ENCODE results near the gene PRELP. TPM values are rescaled to one million over a fixed set of nuclear protein-coding genes. Genes with fewer than 3 reads are reported as not detected.
A peak's percentile ranks its signal among the peaks of the same experiment; 100 is the strongest.

PRELP gene
- total and polyA plus RNA-seq, 7 donors: 0.92 to 133 (median 45.7) TPM

GRCh38 chr1:203536575-203536974 is 61.0 kb downstream of the PRELP start:
- TF ChIP-seq POLR2AphosphoS5 (IDR thresholded peaks at IDR 0.05): no peak
- no peak for TF ChIP-seq POLR2A (IDR thresholded peaks at IDR 0.05)
- TF ChIP-seq CTCF (IDR thresholded peaks at IDR 0.05): no peak
- no peak for TF ChIP-seq EP300 (IDR thresholded peaks at IDR 0.05)
- Histone ChIP-seq H3K4me1 (peaks cover 0 to 70% (median 52%) of the 10 kb centered on the region in 4 donors), H3K36me3 (no peaks in the 10 kb centered on the region), H3K27me3 (no peaks in the 10 kb centered on the region), H3K4me3 (no peak overlapping the region), H3K9me3 (no peaks in the 10 kb centered on the region), H3K27ac (peak overlapping the region in 3 of 4 donors; percentile 86 to 97 (median 88))
- intact Hi-C loops (cut with DNase I): no loop called here
- 84 to 85% methylated on average over 2 of the region's 2 CpGs for WGBS, 2 donors
- no peak for DNase-seq

- DNase-seq: no peak
- H3K4me3 ChIP-seq: no peak overlapping the region
- peaks cover 0 to 70% (median 52%) of the 10 kb centered on the region in 4 donors for H3K4me1 ChIP-seq
- peak overlapping the region in 3 of 4 donors; percentile 86 to 97 (median 88) for H3K27ac ChIP-seq
- no peaks in the 10 kb centered on the region for H3K36me3 ChIP-seq
- H3K9me3 ChIP-seq: no peaks in the 10 kb centered on the region
- TF ChIP-seq CTCF (IDR thresholded peaks at IDR 0.05) (no peak), POLR2AphosphoS5 (IDR thresholded peaks at IDR 0.05) (peak in 2 of 4 donors; percentile 22 to 28), EP300 (IDR thresholded peaks at IDR 0.05) (no peak), POLR2A (IDR thresholded peaks at IDR 0.05) (no peak)
- WGBS, 2 donors: 46 to 80% methylated on average over 3 of the region's 3 CpGs
- no peaks in the 10 kb centered on the region for H3K27me3 ChIP-seq
- intact Hi-C loops (cut with DNase I): no loop called here
These were observed 61.4 kb downstream of the PRELP start for GRCh38 chr1:203536980-203537455.

GRCh38 chr1:203537806-203538464 is 62.3 kb downstream of the PRELP start:
- Histone ChIP-seq H3K36me3 (no peaks in the 10 kb centered on the region), H3K4me3 (no peak overlapping the region), H3K27me3 (no peaks in the 10 kb centered on the region), H3K9me3 (no peaks in the 10 kb centered on the region), H3K27ac (peak overlapping the region in 3 of 4 donors; percentile 86 to 97 (median 88)), H3K4me1 (peaks cover 0 to 70% (median 52%) of the 10 kb centered on the region in 4 donors)
- TF ChIP-seq EP300 (IDR thresholded peaks at IDR 0.05) (peak in 1 of 4 donors; percentile 11), POLR2A (IDR thresholded peaks at IDR 0.05) (no peak), CTCF (IDR thresholded peaks at IDR 0.05) (no peak), POLR2AphosphoS5 (IDR thresholded peaks at IDR 0.05) (peak; percentile 13 to 43 (median 22))
- DNase-seq: no peak
- WGBS, 2 donors: 50 to 68% methylated on average over 5 of the region's 5 CpGs
- intact Hi-C loops (cut with DNase I): no loop called here

GRCh38 chr1:203538726-203539125 is 63.1 kb downstream of the PRELP start:
- peak overlapping the region in 3 of 4 donors; percentile 86 to 97 (median 88) for H3K27ac ChIP-seq
- H3K4me1 ChIP-seq: peaks cover 0 to 64% (median 46%) of the 10 kb centered on the region in 4 donors
- no peaks in the 10 kb centered on the region for H3K9me3 ChIP-seq
- no peaks in the 10 kb centered on the region for H3K36me3 ChIP-seq
- WGBS, 2 donors: 47 to 60% methylated on average over 1 of the region's 1 CpG
- TF ChIP-seq CTCF (IDR thresholded peaks at IDR 0.05) (no peak), POLR2A (IDR thresholded peaks at IDR 0.05) (no peak), EP300 (IDR thresholded peaks at IDR 0.05) (no peak), POLR2AphosphoS5 (IDR thresholded peaks at IDR 0.05) (no peak)
- H3K27me3 ChIP-seq: no peaks in the 10 kb centered on the region
- no peak for DNase-seq
- intact Hi-C loops (cut with DNase I): no loop called here
- no peak overlapping the region for H3K4me3 ChIP-seq

Data from sigmoid colon (tissue), 7 donors.